Kidney capillary endothelial cell (primary cell): ENCODE data around the gene MTCL1.
"Not testable (repeated sequence)": the region's sequence is repeated elsewhere in the genome, so short reads cannot be mapped to it uniquely, and the experiment has no call there.

Experiments
- DNase-seq: peaks from one replicate; pipeline ENCODE4 v3.0.0-alpha.2; 2018; ENCODE audit warnings: low spot score

Gene MTCL1

DNA sequence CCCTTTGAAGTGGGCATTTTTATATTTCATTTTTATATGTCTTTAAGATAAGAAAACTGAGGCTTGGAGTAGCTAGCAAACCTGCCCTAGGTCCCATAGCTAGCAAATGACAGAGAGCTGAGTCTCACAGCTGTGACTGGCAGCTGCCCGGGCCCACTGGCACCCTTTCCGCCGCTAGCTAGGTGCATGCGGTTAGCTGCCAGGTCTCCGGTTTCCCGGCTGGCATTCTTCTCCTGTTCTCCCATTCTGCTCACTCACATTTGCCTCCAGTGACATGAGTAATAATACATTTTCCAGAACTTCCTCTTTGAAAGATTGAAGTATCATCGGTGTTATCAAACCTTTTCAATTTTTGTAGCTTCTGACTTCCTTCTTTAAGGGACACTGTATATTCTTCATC is 38.7 kb downstream of the MTCL1 start:
- no peak for DNase-seq

DNA sequence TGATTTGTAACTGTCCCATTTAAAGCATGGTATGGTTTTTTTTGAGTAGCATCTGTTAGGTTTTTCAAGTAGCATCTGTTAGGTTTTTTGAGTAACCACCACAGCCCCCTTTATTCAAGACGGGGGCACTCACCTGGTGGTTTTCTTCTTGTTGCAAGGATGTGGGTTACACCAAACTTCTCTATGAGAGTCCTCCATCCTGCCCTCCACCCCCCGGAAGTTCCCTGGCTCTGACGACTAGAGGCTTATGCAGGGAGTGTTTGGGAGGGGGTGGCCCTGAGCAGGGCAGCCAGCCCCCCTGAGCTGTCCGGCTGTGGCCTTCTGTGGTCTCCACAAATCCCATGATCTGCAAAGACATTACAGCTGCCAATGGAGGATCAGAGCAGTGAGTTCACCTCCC is 39.3 kb downstream of the MTCL1 start:
- DNase-seq = no peak

DNA sequence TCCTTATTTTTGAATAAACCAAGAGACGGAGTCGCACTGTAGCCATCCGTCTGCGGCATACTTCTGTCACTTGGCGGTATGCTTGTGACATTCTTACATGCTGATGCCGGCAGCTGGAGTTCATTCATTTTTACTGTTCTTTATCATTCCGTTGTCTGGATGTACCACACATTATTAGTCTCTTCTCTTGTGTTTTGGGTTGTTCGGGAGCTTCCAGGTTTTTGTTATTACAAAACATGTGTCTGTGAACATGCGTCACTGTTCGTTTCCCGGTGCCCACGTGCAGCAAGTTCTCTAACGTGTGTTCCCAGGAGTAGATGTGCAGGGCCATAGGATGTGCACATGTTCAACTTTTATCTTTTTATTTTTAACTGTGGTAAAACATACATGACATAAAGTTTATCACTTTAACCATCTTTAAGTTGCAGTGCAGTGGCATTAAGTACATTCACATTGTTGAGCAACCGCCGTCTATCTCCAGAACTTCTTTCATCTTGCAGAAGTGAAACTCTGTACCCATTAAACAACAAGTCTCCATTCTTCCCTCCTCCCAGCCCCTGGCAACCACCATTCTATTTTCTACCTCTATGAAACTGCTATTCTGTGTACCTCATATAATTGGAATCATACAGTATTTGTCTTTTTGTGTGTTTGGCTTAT is 40.1 kb downstream of the MTCL1 start:
- no peak for DNase-seq

DNA sequence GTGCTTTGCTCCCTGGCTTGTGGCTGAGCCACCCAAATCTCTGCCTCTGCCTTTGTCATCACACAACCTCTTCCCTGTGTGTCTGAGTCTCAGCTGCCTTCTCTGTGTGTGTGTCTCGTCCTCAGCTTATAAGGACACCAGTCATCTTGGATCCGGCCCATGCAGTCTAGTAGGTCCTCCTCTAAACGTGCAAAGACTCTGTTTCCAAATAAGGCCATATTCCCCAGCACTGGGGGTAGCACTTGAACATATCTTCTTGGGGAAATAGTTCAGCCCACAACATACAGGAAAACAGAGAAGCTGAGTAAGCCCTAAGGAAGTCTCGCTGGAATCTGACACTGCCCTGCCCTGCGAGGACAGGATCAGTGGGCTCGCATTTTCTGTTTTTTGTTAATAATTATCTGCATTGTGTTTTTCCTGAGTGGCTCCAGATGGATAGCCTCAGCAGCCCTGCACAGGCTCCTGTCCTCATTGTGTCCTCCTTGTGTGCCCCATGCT is 42.1 kb downstream of the MTCL1 start:
- DNase-seq = peak; percentile 40

DNA sequence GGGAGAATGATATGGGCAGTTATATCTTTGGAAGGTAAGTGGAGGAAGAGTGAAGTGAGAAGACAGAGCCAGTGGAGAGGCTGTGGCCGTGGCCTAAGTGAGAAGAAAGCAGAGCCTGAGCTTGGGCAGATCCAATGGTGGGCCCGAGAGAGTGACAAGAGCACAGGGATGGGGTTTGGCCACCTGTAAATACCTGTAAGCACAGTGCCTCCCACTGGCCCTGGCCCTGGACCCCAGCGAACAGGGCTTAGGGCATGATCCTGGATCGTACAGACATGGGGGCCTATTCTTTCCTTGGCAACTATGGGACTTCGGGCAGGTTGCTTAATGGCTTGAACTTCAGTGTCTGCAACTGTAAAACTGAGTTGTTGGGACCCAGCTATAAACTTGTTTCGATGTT is 44.1 kb downstream of the MTCL1 start:
- DNase-seq = no peak

DNA sequence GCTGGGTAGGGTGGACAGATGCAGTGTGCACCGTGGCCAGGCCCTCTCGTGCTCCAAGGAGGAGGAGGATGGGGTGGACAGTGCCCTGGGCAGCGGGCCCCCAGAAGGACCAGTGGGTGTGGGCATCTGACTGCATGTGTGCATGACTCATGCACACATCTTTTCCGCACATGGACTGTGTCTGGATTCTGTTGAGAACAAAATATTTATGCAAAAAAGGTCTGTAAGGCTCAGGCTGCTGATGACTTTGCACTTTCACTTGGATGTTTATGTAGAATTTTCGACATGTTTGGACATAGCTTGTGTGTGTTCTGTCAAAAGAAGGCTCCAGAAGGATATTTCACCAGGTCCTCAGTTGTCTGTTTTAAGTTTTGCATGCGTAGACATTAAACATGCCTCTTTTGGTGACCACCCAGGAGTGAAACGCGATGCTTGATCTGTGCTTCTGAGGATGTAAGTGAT is 45.6 kb downstream of the MTCL1 start:
- no peak for DNase-seq

DNA sequence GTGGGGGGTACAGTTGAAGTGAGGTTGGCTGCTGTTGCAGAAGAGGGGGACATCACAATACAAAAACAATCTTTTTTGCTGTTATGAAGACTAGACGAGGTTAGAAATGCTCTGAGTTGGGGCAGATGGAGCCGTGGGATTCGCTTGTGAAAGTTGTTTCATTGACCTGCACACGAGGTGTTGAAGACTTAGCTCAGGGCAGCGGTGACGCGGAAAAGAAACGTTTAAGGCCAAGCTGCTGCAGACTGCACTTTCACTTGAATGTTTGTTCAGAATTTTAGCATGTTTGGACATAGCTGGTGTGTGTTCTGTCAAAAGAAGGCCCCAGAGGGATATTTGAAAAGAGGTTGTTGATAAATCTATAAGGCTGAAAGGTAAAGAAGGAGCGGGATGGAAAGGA is 46.3 kb downstream of the MTCL1 start:
- no peak for DNase-seq

DNA sequence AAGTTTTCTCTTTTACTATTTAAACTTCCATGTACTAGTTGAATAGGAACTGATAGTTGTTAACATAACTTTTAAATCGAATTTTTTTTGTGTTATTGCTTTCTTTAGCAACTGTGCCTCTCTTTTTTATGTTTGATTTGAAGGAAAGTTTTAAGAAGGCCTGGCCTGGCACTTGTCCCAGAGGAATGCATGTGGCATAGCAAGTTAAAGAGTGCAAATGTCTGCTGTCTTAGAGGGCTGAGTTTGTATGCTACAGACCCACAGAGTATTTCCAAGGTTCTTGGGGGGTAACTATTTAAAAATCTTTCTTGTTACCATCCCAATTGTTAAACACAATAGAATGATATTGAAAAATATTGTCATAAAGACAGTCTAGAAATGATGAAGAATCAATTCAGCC is 47.0 kb downstream of the MTCL1 start:
- no peak for DNase-seq

DNA sequence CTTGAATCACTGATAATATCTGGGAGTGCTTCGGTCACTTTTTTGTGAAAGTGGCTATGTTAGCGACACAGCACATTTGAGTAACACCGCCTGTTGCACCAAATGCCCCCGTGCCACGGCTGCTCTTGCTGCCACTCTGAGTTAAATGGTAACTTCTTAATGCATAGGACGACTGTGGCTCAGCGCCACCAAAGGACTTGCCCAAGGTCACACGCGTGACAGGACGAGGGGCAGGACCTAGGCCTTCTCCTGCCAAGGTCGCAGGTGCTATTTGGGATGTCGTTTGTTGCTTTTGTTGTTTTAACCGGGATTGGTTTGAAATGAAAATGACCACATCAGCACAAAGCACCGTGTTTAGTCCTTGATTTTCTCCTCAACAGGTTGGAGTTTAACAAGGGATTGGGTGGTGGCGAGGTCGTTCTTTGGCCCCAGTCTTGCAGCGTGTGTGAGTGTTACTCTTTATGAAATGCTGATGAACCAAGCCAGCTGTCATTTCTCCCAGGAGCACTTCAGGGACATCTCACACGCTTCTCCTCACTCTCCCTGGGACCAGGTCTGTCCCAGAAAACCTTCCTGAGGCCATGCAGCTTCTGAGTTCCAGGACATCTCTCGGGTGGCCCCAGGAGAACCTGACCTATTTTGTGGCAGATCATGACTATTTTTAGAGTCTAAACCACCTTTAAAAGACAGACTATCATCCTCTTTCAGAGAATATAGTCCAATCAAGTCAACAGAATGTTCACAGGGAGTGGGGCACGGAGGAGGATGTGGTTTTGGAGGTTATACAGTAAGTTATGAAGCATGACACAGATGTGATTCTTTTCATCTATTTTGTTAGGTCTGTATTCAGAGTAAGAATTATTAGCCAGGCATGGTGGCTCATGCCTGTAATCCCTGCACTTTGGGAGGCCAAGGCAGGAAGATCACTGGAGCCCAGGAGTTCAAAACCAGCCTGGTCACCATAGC is 49.9 kb downstream of the MTCL1 start:
- no peak for DNase-seq

DNA sequence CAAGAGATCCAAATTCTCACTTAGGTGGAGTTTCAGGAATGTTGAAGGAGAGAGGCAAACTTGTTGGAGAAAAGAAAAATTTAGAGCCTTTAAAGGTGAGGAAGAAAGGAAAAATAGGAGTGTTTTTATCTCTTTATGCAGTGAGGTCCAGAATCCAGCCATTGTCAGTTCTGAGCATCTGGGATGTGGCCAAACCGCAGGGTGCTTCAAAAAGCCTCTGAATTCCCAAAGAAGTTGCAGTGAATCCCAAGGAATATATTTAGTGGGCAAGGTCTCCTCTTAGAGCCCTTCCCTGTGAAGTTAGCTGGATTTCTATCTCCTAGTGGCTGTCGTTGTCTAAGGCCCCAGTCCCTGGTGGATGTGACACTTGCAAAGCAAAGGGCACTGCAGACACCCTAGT is 51.2 kb downstream of the MTCL1 start:
- no peak for DNase-seq

DNA sequence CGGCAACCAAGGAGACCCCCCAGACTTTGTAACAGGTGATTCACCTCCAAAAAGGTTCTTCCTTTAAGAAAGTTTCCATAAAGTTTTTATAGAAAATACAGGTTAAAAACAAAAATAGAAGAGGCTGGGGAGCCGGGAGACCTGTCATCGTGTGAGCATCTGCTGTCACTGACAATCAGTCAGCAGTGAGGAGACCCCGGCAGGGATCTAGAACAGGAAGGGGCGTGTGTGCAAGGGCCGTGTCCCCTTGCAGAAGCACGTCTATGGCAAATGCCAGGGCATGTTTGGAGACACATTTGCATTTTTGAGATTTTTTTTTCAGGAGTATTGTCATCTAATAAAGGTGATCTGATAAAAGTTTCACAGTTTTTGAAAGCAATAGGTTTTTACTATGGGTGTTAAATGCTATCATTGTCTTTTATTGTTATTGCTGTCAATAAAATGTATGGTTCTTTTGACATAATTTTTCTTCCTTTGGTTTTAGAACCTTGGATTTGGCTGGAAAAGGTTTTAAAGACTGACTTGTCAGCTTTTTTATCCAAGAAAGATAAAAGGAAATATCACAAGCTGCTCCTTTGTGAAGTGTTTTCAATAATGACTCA is 52.1 kb downstream of the MTCL1 start:
- DNase-seq = no peak

DNA sequence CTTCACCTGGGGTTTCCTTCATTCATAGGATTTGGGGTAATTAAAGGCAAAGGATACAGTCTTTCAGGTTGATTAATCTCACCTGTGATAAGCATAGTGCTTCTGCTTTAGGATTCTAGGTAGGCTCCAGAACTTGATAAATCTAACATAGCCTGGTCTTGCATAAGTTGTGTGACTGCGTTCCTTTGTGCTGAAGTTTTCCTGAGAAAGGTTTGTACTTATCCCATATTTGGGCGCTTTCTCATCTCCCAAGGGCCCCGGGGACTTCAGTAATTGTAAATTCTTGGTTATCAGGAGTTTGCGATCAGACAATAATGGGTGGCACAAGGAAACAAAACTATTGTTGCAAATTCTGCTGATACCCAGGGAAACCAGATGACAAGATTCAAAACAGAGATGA is 53.1 kb downstream of the MTCL1 start:
- no peak for DNase-seq

DNA sequence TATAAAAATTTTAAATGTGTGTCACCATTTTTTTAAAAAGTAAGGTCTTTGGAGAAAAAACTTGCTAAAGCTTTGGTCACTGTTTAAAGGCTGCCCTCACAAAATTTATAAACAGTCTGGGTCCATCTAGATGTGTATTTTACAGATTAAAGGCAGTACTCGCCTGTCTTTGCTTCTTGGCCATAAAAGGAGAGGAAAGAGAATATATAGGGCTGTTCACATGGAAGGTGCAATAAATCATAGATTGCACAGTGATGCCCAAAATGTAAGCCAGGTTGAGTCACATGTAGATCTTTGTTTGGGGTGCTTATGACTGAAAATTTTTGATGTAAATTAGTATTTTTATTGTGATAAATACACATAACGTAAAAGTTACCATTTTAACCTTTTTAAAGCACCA is 55.6 kb downstream of the MTCL1 start:
- DNase-seq = no peak

DNA sequence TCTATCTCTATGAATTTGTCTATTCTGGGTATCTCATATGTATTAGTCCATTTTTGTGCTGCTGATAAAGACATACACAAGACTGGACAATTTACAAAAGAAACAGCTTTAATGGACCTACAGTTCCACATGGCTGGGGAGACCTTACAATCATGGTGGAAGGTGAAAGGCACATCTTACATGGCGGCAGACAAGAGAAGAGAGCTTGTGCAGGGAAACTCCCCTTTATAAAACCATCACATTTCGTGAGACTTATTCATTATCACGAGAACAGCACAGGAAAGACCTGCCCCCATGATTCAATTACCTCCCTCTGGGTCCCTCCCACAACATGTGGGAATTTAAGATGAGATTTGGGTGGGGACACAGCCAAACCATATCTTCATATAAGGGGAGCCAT is 56.2 kb downstream of the MTCL1 start:
- not testable (repeated sequence) for DNase-seq

DNA sequence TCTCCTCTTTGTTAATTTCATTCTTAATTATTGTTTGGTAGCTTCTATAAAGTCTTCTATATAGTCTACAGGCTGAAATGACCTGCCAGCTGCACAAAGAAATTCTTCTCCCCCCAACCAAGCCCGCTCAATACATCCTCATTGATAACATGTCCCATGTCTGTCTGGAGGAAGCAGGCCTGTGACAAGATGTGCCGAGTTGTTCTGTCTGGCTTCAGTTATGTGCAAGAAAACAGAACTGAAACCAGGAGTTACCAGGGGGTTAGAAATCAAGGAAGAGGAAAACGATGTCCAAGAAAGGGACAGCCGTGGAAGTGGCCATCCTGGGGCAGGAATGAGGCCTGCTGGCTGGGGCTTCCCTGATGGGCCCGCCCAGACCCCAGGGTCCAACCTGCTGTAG is 57.6 kb downstream of the MTCL1 start:
- no peak for DNase-seq

DNA sequence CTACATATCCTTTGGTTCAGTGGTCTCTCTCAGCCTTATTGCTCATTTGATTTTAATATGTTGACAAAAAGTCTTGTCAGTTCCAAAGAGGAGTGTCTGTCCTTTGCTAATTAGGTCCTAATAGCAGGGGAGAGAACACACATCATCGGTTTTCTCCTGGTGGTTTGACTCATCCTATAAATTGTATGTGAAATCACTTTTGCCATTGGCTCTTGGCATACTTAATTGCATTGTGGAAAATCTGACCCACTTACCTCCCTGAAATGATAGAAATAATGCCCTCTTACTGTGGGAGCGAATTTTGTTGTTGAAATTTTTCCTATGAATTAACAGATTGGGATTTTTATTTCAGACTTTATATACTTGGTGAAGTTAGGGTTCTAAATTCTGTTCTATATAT is 58.3 kb downstream of the MTCL1 start:
- DNase-seq = no peak

DNA sequence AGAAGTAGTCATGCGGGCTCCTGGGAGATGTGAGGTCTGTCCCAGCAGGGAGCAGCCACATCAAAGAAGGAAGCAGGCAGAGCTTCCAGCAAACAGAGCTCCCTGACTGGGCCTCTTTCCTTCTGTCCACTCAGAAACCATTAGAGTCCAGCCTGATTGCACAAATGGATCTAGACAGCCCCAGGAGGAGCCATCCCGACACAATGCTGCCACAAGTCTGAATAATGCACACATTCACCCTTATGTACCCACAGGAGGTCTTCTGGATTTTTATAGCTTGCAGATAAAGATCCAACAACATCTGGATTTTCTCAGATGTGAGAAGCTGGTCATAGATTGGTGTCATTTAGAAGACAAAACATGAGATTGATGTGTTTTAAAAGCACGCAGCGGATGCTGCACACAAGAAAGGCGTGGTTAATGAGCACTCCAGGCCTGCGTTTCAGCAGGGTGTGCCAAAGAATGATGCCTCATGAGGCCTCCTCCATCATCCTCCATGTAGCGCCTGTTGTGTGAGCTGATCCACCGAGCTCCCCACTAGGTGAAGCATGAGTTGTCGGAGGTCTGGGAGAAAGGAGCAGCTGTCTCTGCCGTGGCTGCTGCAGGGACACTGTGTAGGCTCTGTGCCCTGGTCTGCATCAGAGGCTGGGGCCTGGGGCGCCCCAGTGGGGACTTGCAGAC is 60.6 kb downstream of the MTCL1 start:
- DNase-seq = no peak

DNA sequence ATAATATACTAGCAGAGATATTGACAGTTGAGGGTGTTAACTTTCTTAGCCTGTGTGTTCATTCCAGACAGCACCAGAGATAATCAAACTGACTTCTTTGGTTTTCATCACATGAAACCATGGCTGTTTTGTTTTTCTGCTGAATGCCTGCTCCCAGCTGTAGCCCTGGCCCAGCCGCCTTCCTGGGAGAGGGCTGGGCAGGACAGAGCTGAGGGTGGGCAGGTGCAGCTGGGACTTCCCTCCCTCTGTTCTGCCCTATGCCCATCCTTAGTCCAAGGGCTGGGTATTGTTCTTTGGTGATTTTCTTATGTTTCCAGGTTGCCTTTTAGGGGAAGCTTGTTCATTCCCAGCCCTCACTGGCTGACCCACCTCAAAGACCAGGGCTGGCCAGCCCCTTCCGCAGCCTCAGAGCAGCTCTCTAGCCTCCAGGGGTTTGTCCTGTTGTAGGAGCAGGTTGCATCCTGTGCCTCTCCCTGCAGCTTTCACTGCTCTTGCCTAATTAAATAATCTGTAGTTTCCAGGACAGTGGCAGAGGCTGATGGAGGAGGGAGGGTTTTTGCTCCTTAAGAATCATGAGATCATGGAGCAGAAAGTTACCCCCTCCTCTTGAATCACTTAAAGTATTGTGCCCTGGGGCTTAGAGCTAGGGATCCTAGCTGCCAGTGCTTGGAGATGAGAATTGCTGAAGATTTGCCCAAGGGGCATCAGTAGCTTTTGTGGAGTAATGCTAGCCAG is 61.4 kb downstream of the MTCL1 start:
- no peak for DNase-seq

DNA sequence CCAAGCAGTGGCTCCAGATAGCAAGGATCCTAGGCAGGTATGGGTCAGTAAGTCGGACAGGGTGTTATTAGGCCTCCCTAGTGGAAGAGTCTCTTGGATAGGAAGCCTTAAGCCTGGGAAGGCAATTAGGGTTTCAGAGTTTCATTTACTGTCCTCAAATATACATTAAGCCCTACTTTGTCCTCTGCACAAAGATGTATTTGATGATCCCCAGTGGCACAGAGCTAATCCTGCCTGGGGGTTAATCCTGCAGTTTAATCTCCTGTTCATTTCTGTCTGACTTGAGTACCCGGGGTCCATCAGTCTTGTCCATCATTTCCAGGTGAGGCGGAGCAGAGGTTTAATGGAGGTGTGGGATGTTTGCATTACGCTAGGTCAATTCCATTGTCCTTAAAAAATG is 62.0 kb downstream of the MTCL1 start:
- DNase-seq = no peak

DNA sequence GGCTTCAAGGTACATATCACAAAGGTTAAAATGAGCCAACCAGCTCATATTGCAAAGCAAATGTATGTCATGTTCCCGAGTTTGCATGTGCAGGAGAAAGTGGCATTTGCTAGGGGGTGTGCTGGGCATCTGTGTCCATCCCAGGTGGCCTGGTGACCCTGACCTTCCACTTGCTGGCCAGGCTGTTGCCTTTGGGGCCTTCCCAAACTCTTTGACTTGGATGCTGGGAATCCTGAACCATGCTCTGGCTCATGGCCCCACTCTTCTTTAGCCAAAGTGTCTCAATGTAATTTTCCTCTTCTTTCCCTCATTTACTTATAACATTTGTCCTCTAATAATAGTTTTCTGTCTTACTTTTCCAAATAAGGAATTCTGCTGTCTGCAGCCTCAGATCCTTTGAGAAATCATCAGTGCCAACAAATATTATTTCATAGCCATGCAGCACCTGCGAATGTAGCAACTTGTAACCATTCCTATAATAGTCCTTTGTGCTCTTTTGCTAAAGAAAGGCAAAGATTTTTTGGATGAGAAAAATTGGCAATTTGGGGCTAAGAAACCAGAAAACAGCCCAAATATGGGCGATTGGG is 64.2 kb downstream of the MTCL1 start:
- DNase-seq = no peak

DNA sequence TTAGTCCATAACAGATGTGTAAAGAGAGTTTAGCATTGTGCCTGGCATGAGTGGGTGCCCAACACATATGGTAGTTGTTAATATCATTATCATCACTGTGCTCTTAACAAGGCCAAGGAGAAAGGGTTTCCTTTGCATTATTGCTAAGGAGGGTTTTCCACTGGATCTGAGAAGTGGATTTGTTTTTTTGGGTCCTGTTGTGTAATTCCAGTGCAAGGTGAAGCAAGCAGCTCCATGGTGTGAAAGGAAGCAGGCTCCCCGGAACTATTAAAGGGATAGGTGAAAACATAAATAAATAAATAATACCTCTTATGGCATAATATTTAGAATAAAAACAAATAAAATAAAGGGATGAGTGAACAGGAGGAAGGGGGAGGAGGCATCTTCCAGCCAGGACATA is 65.3 kb downstream of the MTCL1 start:
- no peak for DNase-seq
